ENCODE results near the gene BARX2.

GRCh38 chr11:129391360-129391759 is 15.7 kb downstream of the BARX2 start:
- no peak for TF ChIP-seq CTCF (conservative IDR thresholded peaks at IDR 0.05; ENCODE audit: low read depth, low read length)
- TF ChIP-seq SMC3 (IDR thresholded peaks at IDR 0.05; ENCODE audit: low read depth, low read length), result no peak
- TF ChIP-seq BHLHE40 (IDR thresholded peaks at IDR 0.05; ENCODE audit: low read depth, low read length), result no peak
- TF ChIP-seq CEBPB (IDR thresholded peaks at IDR 0.05; ENCODE audit: low read depth, low read length), result no peak
- no peak for TF ChIP-seq RCOR1 (IDR thresholded peaks at IDR 0.05; ENCODE audit: insufficient replicate concordance, low read length)
- TF ChIP-seq POLR2A (IDR thresholded peaks at IDR 0.05; ENCODE audit: low read depth, low read length), result no peak
- no peak for TF ChIP-seq MAFK (IDR thresholded peaks at IDR 0.05; ENCODE audit: low read depth, low read length)
- TF ChIP-seq ELK1 (IDR thresholded peaks at IDR 0.05; ENCODE audit: borderline replicate concordance, low read depth, low read length), result no peak
- TF ChIP-seq RAD21 (IDR thresholded peaks at IDR 0.05; ENCODE audit: low read length), result no peak
- no peak for TF ChIP-seq NFE2L2 (IDR thresholded peaks at IDR 0.05; ENCODE audit: low read depth, low read length)
- TF ChIP-seq RFX5 (IDR thresholded peaks at IDR 0.05; ENCODE audit: low read depth, low read length), result no peak
- TF ChIP-seq CHD1 (IDR thresholded peaks at IDR 0.05; ENCODE audit: low read depth, low read length), result no peak

Data from IMR-90 (cell line).